Heart left ventricle (tissue), 13 donors: Measurements from ENCODE around the gene CCHCR1.

Experiments
- CTCF ChIP-seq, 12 donors: fragments of 200-600 bp; sonication (generic) in 4 of 12; IDR thresholded peaks; one replicate each; pipeline versions ENCODE4 v1.5.0 to v1.8.0; 2018 to 2022; ENCODE audit warnings: antibody characterized with exemption in 12 of 12, mild to moderate bottlenecking in 5 of 12
- POLR2A ChIP-seq, 2 donors: fragments of 450-650 bp; IDR thresholded peaks; one replicate each; pipeline ENCODE4 v1.6.1; 2017; ENCODE audit warnings: antibody characterized with exemption in 2 of 2, mild to moderate bottlenecking in 2 of 2, moderate library complexity in 2 of 2
- donor health status: ischemic (EF 13 %, LVEDD 7.1; RV severe dilation, severe dysfunction).
- donor health status: DM: no; HTN: yes; CAD: no.
- donor health status: DM: no; HTN: no; CAD: no.
- donor health status: ischemic (EF 25% LVEDD 6.9; RV normal size, moderate dysfunction).
- donor health status: ischemic (EF 25% LVEDD 5.7; RV mildly dilated, moderate dysfunction).
- donor health status: ischemic (EF 35%, LVEDD 5.7; RV mildly dilated, moderate dysfunction).
- donor health status: nonischemic (EF 11% LVEDD 7.7; RV severe dilation, severe dysfunction).
- donor health status: DM: yes; HTN: yes; CAD: no.
- donor health status: PGD.
- donor health status: ischemic (EF 29% LVEDD 5.4; RV normal size, mild dysfunction).
- donor health status: nonischemic (EF 23%, LVEDD 6.1; RV moderate dilation, normal function).

- TF ChIP-seq CTCF (IDR thresholded peaks at IDR 0.05) (no peak), POLR2A (IDR thresholded peaks at IDR 0.05) (no peak)
These were observed 37.3 kb downstream of the CCHCR1 start, which contains the start of gene CDSN for GRCh38 chr6:31120151-31120915.
